Measurements from ENCODE around the gene HOXC13.

The HOXC13 gene

GRCh38 chr12:53939141-53940108 is 794 bp downstream of the HOXC13 start:
- in situ Hi-C loops (cut with MboI; ENCODE audit: low sequenced_read_pairs): no loop called here

DNA sequence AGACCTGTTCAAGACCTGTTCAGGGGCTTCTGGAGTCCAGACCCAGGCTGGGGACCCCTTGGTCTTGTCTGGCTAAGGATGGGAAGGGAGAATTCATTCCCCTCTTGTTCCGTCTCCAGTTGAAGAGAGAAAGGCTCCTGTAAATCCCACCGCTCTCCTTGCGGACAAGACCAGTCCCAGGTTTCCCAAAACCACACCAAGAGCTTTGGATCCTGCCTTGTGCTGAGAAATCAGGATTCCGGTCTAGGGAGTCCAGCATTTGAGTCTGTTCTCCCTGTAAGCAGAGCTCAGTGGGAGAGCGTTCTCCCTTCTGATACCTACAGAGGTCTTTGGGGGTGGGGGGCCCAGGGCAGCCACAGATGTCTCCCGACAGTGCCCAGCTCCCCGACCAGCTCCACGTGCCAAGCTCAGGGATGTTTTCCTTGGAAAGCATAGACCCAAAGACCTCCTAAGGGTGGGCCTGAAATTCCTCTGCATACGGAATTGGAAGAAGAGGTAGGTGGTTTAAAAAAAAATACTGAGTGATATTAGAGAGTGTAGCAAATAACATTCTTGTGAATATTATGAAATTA is 1.9 kb downstream of the HOXC13 start:
- in situ Hi-C loops (cut with MboI; ENCODE audit: low sequenced_read_pairs): no loop called here

- in situ Hi-C loops (cut with MboI; ENCODE audit: low sequenced_read_pairs): no loop called here
These were observed 2.6 kb downstream of the HOXC13 start for GRCh38 chr12:53941187-53941586.

- in situ Hi-C loops (cut with MboI; ENCODE audit: low sequenced_read_pairs): no loop called here
These were observed 3.1 kb downstream of the HOXC13 start for GRCh38 chr12:53941750-53942149.

GRCh38 chr12:53942467-53942997 is 3.9 kb downstream of the HOXC13 start:
- in situ Hi-C loops (cut with MboI; ENCODE audit: low sequenced_read_pairs): no loop called here

GRCh38 chr12:53944209-53944608 is 5.6 kb downstream of the HOXC13 start:
- in situ Hi-C loops (cut with MboI; ENCODE audit: low sequenced_read_pairs): no loop called here

GRCh38 chr12:53944907-53945847 is 6.5 kb downstream of the HOXC13 start:
- in situ Hi-C loops (cut with MboI; ENCODE audit: low sequenced_read_pairs): no loop called here

DNA sequence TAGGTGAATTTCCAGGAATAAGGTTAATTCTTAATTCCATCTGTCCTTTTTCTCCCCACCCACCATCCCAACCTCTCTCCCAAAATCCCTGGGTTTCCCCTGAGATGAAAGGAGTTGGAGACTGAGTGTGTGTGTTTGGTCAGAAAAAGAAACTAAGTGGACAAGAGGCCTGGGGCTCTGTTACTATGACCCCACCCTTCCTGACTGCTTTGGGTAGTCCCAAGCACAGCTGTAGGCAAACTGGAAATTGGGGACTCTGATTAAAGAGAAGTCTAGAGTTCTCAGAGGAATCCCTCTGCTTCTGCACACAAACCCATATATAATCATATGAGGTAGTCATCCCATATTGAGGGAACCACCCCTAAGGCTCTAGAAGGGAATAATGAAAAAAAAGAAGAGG is 9.1 kb downstream of the HOXC13 start:
- in situ Hi-C loops (cut with MboI; ENCODE audit: low sequenced_read_pairs): no loop called here

DNA sequence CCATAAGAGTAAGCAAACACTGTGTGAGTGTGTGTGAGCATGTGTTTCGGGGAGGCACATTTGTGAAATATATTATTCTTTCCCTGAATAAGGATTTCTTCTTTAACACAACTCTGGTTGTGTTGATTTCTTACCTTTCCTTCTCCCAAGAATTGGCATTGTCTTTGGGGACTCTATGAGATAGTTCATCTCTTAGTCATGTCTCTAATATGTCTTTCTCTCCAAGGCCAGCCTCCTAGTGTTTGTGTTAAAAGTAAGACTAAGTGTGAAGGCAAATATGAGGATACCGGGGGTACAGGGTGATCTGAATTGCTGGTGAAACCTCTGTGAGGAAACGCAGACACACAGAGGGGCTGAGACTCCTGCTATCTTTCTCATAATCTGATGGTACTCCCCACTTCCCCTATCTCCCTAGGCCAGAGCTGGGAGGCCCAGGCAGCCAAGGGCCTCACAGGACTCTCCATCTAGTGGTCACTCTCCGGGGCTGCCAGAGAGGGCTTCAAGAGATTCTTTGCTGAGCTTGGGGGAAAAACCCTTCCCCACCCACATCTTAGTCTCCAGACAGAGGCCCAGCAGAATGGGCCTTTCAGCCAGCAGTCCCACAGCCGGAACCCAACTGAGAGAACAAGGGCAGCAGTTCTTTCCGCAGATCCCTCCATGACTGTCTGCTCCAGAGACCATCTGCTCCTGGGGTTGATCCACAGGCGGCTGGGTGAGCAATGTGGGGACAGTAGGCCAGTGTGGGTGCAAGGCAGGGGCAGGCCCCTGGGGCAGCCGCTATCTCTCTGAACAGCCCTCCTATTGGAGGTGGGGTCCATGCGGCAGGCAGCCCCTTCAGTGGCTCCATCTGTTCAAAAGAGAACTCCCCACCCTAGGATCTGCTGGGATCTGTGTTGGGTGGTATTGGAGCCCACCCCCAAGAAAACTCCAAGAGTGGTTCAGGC is 10.3 kb downstream of the HOXC13 start:
- in situ Hi-C loops (cut with MboI; ENCODE audit: low sequenced_read_pairs): no loop called here

GRCh38 chr12:53949631-53950436 is 11.2 kb downstream of the HOXC13 start:
- in situ Hi-C loops (cut with MboI; ENCODE audit: low sequenced_read_pairs): no loop called here

- in situ Hi-C loops (cut with MboI; ENCODE audit: low sequenced_read_pairs): no loop called here
These were observed 11.8 kb downstream of the HOXC13 start for GRCh38 chr12:53950437-53950773.

DNA sequence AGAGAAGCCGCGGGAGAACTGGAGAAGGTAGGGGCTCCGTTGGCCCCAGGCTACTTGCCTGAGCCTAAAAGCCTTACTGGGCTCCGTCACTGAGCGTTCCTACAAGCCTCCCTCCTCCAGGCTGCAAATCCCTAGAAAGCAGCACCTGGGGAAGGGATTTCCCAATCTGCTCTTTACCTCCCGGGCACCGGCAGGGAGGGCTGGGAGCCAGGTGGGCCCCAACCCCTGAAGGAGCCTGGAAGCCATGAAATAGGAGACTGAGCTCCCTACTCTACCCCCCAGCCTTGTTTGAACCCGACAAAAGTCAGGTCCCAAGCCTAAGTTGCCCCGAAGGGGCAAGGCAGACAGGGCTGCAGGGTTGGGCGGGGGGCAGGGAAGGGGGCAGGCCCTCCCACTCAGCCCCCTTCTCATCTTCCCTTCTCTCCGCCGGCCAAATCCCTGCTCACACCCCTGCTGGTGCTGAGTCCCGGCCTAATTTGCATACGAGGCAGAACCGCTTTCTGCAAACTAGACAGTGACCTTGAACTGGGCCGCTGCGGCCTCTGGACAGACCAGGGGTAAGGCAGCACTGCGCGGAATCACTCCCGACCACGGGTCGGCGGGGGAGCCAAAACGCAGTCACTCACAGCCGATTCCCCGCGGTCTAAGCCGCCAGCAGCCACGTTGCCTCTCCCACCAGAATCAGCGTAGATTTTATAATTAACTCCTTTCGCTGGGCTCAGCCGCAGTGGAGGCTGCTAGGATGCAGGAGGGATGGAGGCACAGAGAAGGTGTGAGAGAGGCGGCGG is 12.4 kb downstream of the HOXC13 start:
- in situ Hi-C loops (cut with MboI; ENCODE audit: low sequenced_read_pairs): no loop called here

DNA sequence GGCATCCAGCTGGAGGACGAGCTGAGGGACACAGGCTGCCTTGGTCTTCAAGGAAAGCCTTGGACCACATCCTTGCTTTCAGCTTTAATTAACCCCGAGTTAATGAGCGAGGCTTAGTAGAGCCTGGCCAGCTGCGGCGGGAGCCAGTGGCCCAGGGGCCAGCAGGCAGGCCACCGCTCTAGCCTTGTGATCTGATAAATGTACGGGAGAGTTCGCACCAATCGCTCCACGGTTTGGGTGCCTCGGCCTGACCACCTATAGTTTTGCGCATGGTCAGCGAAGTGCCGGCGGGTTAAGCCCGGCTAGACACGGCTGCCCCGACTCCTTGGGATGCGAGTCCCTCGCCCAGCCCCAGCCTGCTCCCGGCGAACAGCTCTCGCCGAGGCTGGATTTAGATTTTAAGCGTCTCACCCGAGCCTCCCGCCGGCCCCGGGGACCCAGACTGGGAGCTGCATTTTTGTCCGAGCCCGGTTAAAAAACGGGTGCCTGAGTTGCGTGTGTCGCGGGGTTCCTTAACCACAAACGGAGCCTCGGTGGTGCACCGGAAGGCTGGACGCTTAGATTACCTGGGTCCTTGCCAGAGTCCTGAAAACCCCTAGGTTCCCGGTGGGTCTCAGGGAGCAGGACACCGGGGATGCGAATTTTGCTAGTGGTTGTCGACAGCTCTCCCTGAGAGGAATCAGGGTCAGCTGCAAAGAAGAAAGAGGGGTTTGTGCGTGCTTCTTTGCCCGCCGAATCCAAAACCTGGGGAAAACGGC is 13.1 kb downstream of the HOXC13 start:
- in situ Hi-C loops (cut with MboI; ENCODE audit: low sequenced_read_pairs): no loop called here

- in situ Hi-C loops (cut with MboI; ENCODE audit: low sequenced_read_pairs): no loop called here
These were observed 13.7 kb downstream of the HOXC13 start for GRCh38 chr12:53952335-53952694.

DNA sequence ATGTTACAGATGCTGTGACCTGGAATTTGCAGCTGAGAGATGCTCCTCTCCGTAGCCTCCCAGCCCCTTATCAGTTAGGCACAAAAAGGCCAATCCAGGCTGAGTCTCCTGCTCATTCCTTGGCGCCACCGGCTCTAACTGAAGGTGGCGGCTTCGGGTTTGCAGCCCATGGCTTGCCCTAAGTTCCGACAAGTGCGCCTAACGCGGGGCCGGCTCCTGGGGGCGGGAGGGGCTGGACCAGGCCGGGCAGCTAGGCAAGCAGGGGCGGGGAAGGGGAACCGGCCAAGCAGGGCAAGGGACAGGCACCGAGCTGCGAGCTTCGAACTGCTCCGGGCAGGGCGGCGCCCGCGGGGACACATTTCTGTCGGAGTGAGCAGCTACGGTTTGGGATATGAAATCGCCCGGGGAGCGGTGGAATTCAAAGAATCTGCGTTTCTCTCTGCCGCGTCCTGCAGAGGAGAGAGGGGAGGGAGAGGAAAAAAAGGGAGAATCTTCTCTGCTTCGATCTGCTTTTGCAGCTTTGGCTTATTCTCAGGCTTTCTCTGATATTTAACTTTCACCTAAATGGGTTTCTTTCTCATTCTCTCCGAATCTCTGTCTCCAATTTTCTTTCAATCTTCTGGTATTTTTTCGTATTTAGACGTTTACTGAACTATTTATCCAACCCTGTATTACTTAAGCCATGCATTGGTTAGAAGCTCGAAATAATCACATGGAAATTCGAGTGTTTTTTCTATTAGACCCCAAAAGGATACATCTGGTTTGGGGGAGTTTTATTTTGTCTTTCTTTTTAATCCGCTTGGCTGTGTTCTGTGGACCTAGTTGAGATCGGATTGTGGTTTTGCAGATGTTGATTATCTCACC is 14.5 kb downstream of the HOXC13 start:
- in situ Hi-C loops (cut with MboI; ENCODE audit: low sequenced_read_pairs): no loop called here

DNA sequence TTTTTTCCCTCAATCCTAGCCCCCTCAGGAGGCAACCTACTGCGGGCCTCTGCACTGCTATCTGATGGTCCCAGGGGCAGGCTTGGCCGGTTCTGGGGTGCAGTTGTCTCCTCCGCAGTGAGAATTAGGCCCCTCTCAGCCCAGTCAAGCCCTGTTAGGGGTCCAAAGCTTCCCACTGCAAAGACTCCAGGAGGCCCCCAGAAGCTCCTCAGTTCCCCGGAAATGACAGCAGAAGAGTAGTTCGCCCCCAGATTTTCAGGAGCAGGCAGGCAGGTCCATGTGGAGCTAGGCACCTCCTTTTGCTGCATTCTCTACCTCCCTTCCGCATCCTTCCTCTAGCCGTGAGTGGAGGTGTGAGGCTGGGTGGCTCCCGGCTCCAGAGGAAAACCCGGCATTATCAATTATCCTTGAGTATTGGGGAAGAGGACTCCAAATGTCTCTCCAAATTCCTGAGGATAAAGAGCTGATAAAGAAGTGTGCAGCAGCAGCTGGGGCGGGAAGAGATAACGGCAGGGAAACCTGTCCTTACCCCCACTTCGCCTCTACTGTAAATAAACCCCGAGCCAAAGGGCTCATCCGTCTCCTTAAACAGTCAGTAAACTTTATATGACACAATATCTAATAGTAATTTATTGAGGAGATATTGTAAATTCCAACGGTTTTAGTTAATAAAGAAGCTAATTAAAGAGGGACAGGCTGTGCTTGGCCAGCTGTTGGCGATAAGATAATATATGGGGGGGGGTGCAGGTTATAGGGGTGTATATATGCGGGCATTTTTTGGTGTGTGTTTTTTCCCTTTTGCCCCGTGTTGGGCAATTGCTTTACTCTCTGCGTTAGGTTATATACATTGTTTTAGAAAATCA is 15.4 kb downstream of the HOXC13 start:
- in situ Hi-C loops (cut with MboI; ENCODE audit: low sequenced_read_pairs): no loop called here

All from HL-60/S4 (cell line).